GM12874 (cell line): ENCODE data around the gene SUN2.

Experiments used
- TF ChIP-seq, protein P1 (sequence below): IDR thresholded peaks from 2 replicates; pipeline ENCODE4 v1.5.1; 2011; ENCODE audit warnings: low read depth, mild to moderate bottlenecking, control low read depth, low read length, moderate library complexity; ENCODE audit not compliant: insufficient read depth

Gene SUN2

DNA sequence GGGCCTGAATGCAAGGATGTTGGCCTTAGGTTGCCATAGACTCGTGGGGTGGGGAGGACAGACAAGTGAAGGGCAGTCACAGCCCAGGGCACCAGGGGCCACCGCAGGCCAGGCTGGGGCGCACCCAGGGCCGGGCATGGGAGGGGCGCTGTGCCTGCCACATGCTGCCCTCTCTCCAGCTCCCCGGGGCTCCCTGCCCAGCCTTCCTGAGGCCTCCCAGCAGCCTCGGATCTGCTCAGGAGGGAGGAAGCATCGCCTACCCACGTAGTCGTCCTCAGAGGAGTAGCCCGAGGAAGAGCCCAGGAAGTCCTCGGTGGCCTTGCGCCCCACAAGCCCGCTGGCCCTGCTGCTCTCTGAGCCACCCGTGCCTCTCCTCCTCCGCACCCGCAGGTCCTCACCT lies 5.2 kb downstream of the SUN2 start:
- TF ChIP-seq, protein P1, sequence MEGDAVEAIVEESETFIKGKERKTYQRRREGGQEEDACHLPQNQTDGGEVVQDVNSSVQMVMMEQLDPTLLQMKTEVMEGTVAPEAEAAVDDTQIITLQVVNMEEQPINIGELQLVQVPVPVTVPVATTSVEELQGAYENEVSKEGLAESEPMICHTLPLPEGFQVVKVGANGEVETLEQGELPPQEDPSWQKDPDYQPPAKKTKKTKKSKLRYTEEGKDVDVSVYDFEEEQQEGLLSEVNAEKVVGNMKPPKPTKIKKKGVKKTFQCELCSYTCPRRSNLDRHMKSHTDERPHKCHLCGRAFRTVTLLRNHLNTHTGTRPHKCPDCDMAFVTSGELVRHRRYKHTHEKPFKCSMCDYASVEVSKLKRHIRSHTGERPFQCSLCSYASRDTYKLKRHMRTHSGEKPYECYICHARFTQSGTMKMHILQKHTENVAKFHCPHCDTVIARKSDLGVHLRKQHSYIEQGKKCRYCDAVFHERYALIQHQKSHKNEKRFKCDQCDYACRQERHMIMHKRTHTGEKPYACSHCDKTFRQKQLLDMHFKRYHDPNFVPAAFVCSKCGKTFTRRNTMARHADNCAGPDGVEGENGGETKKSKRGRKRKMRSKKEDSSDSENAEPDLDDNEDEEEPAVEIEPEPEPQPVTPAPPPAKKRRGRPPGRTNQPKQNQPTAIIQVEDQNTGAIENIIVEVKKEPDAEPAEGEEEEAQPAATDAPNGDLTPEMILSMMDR, result no peak

DNA sequence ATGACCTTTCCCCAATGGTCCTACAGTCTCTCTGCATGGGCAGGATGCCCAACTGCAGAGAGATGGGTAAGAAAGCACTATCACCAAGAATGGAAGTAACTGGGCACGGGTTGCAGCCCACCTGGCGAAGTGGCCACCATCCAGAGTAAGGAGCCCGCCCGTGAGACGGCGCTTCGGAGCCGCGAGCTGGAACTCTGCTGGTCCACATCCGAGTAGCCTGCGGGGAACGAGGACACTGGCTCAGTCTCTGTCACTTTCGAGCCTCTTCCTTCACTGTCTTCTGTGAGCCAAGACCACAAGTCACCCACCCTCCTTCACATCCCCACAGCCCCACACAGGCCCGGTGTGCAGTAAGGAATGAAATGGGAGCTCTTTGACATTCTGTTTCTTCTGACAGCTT lies 5.7 kb downstream of the SUN2 start:
- TF ChIP-seq, protein P1, result no peak

DNA sequence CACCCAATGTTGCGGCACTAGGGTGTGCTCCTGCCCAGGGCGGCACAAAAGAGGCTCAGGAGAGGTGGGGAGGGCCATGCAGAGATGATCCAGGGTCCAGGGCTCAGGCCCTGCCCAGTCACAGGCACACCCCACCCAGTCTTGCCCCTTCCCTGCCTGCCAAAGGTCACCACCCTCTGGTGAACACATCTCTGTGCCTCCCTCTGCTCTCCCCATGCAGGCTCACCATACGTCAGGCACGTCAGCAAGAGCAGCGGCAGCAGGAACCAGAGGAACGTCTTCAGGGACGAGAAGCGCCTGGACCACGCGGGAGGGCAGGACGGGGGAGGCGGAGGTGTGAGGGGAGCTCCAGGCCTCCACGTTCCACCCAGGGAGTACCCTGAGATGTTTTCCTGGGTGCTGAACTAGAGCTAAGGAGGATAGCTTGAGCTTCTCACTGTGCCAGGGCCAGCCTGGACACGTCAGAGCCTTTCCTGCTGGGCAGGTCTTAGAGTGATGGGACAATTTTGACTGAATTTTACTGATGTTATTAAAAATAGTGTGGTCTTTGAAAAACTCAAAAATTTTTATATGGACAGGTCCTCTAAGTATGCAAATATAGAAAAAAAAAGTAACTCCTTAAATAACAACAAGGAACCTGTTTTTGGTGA lies 7.2 kb downstream of the SUN2 start:
- TF ChIP-seq, protein P1, result no peak

DNA sequence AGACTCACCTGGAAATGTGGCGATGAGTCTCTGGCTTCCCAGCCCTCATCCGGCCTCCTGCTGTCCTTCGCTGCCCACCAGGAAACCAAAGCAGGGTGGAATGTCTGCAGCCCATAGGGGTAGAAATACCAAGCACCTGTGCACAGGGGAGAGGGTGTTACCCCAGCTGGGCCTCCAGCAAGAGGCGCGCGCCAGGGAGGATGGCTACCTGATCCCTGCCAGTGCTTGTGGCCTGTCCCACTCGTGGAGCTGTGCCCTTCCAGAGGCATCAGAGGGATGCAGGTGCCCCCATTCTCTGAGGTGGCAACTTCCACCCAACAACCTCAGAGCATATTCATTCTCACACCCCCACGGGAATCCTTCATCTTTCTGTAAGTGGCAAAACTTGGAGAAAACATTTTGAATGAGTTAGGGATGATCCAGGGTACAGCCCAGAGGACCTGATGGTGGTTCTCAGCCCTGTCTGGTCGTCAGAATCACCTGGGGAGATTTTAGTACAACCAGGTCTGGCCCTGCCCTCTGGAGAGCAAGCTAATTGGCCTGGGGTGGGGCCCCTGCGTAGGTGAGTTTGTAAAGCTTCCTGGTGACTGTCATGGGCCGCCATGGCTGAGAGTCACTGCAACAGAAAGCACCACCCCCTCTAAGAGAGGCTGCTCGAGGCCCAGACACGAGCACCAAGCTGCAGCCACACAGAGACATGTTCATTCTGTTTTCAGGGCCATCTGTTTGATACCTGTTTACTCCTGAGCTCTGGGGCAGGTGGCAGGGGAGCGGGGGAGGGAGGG lies 9.9 kb downstream of the SUN2 start:
- TF ChIP-seq, protein P1, result no peak

DNA sequence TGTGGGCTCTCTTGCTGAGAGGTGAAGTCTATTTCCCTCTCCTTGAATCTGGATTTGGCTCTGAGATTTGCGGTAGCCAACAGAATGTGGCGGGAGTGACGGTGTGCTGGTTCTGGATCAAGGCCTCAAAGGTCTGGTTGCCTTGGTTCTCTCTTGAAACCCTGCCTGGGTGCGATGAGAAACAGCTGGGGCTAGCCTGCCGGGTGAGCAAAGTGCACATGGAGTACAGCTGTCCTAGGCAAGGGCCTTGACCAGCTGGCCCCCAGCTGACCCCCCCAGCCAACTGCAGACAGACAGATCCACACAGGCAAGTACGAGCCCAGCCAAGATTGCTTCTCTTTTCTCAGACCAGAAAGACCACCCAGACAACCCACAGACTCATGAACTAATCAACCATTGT lies 10.8 kb downstream of the SUN2 start:
- TF ChIP-seq, protein P1, result no peak

DNA sequence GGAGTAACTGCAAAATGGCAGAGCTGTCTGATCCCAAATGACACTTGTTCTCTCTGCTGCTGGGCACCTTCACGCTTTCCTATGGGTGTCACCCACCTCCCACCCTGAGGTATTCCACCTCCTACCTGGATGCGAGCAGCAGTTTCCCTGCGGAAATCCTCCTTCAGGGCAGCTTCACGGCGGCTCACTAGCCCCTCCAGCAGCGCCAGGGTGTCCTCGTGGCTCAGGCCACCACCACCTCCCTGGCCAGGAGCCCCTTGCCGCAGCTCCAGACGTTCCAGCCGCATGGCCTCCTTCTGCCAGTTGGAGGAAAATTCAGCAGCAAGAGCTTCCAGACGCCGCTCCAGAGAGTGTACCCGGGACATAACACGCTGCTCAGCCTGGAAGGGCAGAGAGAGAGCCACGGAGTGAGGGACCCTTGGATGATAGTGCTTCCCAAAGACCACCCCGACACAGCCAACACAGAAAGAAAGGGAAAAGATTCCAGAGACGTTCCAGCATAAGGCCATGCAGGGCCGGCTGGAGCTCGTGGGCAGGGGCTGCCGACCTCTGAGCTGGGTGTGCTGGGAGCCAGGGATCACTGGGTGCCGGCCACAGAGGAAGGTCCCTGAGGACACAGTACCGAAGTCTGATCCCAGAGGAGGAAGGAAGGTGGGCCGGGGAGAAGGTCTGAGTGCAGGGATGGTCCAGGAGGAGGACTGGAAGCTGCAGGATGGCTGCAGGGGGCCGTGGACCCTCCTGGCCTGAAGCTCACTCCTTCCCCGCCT lies 13.4 kb downstream of the SUN2 start:
- TF ChIP-seq, protein P1, result no peak

DNA sequence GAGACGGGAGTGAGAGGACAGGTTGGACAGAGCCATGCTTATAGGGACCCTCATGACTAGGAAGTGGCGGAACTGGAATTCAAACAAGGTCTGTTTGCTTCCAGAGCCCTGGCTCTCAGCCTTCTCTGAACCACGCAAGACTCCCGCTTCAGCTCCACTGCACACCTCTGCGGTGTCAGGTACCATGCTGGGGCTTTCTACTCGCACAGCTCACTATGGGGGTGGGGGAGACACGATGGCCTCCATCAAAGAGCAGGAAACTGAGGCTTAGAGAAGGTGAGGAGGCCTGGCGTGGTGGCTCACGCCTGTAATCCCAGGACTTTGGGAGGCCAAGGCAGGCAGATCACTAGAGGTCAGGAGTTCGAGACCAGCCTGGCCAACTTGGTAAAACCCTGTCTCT lies 14.2 kb downstream of the SUN2 start:
- TF ChIP-seq, protein P1, result no peak
